GM13977 (cell line): Measurements from ENCODE around the gene MIF4GD.

Source experiments
- DNase-seq: peaks from one replicate; pipeline ENCODE4 v3.0.0; 2012; ENCODE audit warnings: low spot score
- in situ Hi-C: fragments of 300-500 bp; cut with MboI; formaldehyde crosslinking; loops from one replicate; pipeline ENCODE4 v1.12.0; 2022; ENCODE audit warnings: low sequenced_read_pairs, low pct_unique_long_range_greater_than_20kb, mixed read lengths, inconsistent platforms; ENCODE audit not compliant: unreplicated experiment
- TF ChIP-seq, protein P1 (sequence below): IDR thresholded peaks from 2 replicates; pipeline ENCODE4 v1.5.1; 2012; ENCODE audit warnings: mild to moderate bottlenecking, control low read depth; ENCODE audit not compliant: insufficient read depth; ENCODE audit errors: extremely low read depth, missing control alignments

The MIF4GD gene

DNA sequence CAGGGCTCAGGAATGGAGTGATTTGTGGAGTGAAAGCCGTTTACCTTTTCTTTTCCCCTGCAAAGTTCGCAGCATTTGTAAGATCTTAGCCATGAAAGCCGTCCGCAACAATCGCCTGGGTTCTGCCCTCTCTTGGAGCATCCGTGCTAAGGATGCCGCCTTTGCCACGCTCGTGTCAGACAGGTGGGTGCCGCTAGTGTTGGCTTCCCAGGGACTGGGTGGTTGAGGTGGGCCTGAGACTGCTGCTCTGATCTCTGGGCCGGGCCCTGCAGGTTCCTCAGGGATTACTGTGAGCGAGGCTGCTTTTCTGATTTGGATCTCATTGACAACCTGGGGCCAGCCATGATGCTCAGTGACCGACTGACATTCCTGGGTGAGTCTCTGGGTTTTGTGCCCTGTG, 38.2 kb downstream of the MIF4GD start:
- in situ Hi-C loops = no loop called here
- TF ChIP-seq, protein P1, sequence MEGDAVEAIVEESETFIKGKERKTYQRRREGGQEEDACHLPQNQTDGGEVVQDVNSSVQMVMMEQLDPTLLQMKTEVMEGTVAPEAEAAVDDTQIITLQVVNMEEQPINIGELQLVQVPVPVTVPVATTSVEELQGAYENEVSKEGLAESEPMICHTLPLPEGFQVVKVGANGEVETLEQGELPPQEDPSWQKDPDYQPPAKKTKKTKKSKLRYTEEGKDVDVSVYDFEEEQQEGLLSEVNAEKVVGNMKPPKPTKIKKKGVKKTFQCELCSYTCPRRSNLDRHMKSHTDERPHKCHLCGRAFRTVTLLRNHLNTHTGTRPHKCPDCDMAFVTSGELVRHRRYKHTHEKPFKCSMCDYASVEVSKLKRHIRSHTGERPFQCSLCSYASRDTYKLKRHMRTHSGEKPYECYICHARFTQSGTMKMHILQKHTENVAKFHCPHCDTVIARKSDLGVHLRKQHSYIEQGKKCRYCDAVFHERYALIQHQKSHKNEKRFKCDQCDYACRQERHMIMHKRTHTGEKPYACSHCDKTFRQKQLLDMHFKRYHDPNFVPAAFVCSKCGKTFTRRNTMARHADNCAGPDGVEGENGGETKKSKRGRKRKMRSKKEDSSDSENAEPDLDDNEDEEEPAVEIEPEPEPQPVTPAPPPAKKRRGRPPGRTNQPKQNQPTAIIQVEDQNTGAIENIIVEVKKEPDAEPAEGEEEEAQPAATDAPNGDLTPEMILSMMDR = no peak
- no peak for DNase-seq

DNA sequence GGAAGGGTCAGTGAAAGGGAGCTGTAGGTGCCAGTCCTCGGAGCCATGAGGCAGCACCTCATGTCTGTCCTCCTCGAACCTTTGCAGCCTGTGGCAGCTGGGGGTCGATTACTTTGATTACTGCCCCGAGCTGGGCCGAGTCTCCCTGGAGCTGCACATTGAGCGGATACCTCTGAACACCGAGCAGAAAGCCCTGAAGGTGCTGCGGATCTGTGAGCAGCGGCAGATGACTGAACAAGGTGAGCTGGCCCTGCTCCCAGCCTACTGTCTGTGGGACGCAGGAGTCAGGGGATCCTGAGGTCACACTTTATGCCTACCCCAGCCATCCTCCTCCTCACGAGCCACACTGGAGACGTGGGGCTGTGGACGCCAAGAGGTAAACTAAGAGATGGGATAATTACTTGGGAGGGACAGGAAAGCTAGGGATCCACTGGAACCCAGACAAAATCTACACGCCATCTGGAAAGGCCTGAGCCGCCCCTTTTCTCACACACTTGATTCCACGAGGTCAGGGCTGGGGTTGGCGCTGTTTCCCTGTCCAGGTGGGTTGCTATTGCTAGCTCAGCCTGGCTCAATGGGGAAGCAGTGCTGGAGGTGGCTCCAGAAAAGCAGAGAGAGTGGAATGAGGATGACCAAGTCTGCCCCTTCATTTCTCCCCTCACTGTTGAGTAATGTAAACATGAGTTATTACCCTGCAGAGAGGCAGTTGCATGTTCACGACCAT, 39.1 kb downstream of the MIF4GD start:
- no peak for DNase-seq
- TF ChIP-seq, protein P1 = no peak
- in situ Hi-C loops = no loop called here

GRCh38 chr17:75231071-75231470, 40.0 kb downstream of the MIF4GD start:
- TF ChIP-seq, protein P1 = no peak
- no peak for DNase-seq
- in situ Hi-C loops = no loop called here

- DNase-seq = no peak
- TF ChIP-seq, protein P1 = no peak
- in situ Hi-C loops = no loop called here
Measured at GRCh38 chr17:75228847-75229246, 42.2 kb downstream of the MIF4GD start.

- TF ChIP-seq, protein P1 = no peak
- in situ Hi-C loops = no loop called here
- no peak for DNase-seq
Measured at GRCh38 chr17:75228305-75228704, 42.7 kb downstream of the MIF4GD start.

DNA sequence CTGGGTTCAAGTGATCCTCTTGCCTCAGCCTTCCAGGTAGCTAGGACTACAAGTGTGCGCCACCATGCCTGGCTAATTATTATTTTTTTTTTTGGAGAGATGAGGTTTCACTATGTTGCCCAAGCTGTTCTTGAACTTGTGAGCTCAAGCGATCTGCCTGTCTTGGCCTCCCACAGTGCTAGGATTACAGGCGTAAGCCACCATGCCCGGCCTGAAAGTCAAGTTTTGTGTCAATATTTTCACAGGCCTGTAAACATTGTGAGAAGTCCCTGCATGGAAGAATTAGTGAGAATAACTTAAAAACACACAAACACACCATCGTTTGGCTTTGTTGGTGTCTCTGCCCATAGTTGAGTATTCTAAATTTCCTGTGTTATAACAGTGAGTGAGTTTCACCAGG, 43.3 kb downstream of the MIF4GD start:
- DNase-seq = no peak
- in situ Hi-C loops = no loop called here
- TF ChIP-seq, protein P1 = no peak
